ENCODE measurements around the gene METTL22. TPM values are rescaled to one million over a fixed set of nuclear protein-coding genes. Genes with fewer than 3 reads are reported as not detected.

The METTL22 gene
- total and polyA plus RNA-seq, 4 donors: 17.9 to 39.4 (median 32.4) TPM

DNA sequence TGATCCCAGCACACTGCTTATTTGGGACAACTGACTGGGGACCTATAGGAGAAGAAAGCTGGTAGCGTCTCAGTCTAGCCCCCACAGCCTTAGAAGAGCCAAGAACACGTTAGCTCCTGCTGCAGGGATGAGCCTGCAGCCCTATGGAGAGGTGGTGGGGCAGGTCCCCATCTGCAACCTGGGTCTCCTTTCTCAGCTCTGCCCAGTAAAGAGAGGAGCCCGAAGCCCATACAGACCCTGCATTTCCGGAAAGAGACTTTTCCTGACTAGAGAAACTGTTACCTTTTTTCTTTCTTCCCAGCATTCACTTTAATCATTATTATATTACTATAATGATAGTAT lies 788 bp downstream of the METTL22 start:
- H3K9me3 ChIP-seq (ENCODE audit: control insufficient read depth in 4 of 4, insufficient read depth in 3 of 4, low read length in 3 of 4): no peaks in the 10 kb centered on the region
- H3K4me1 ChIP-seq (ENCODE audit: control insufficient read depth in 5 of 5, insufficient read depth in 5 of 5, low read length in 5 of 5): peaks cover 2 to 14% (median 5%) of the 10 kb centered on the region in 5 donors
- TF ChIP-seq, protein P1, sequence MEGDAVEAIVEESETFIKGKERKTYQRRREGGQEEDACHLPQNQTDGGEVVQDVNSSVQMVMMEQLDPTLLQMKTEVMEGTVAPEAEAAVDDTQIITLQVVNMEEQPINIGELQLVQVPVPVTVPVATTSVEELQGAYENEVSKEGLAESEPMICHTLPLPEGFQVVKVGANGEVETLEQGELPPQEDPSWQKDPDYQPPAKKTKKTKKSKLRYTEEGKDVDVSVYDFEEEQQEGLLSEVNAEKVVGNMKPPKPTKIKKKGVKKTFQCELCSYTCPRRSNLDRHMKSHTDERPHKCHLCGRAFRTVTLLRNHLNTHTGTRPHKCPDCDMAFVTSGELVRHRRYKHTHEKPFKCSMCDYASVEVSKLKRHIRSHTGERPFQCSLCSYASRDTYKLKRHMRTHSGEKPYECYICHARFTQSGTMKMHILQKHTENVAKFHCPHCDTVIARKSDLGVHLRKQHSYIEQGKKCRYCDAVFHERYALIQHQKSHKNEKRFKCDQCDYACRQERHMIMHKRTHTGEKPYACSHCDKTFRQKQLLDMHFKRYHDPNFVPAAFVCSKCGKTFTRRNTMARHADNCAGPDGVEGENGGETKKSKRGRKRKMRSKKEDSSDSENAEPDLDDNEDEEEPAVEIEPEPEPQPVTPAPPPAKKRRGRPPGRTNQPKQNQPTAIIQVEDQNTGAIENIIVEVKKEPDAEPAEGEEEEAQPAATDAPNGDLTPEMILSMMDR (IDR thresholded peaks at IDR 0.05; ENCODE audit: control extremely low read depth, extremely low read depth): no peak
- H3K27ac ChIP-seq (ENCODE audit: low read depth in 1 of 2, low read length in 1 of 2): peak overlapping the region; percentile 92 to 94
- ATAC-seq (ENCODE audit: insufficient read depth, low FRiP score) (no peak), DNase-seq (no peak)
- H3K4me3 ChIP-seq: peak overlapping the region; percentile 94
- peaks cover 12 to 16% (median 13%) of the 10 kb centered on the region in 4 donors for H3K36me3 ChIP-seq (ENCODE audit: control insufficient read depth in 4 of 4, insufficient read depth in 4 of 4, low read length in 4 of 4)
- H3K27me3 ChIP-seq (ENCODE audit: control insufficient read depth in 3 of 3, insufficient read depth in 3 of 3, low read length in 2 of 3): peaks cover 0 to 9% (median 0%) of the 10 kb centered on the region in 3 donors
- H3K9ac ChIP-seq (ENCODE audit: insufficient read depth in 1 of 2, low read length in 2 of 2): peak overlapping the region; percentile 99
- 4 to 9% methylated on average over 4 of the region's 4 CpGs for WGBS, 2 donors

DNA sequence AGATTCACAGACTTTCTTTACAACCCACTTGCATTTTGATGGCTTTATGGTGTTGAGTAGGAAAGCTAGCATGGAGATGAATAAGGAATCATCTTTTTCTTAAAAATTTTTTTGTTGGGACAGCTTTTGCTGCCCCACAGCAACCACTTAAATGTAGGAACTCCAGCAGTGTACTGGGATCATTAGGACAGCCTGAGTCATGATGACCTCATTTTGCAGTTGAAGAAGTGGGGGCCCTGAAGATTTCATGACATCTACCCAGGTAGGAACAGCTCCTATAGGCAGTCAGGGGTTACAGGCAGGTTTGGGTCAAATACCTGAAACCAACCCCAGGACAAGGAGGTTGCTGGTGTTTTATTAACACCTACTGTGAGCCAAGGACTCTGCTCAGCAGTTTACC lies 2.1 kb downstream of the METTL22 start:
- Histone ChIP-seq H3K9ac (ENCODE audit: insufficient read depth in 1 of 2, low read length in 2 of 2) (no peak overlapping the region), H3K27ac (ENCODE audit: low read depth in 1 of 2, low read length in 1 of 2) (no peak overlapping the region), H3K4me3 (no peak overlapping the region), H3K27me3 (ENCODE audit: control insufficient read depth in 3 of 3, insufficient read depth in 3 of 3, low read length in 2 of 3) (peaks cover 0 to 4% (median 0%) of the 10 kb centered on the region in 3 donors), H3K36me3 (ENCODE audit: control insufficient read depth in 4 of 4, insufficient read depth in 4 of 4, low read length in 4 of 4) (peaks cover 16 to 28% (median 24%) of the 10 kb centered on the region in 4 donors), H3K4me1 (ENCODE audit: control insufficient read depth in 5 of 5, insufficient read depth in 5 of 5, low read length in 5 of 5) (peaks cover 2 to 14% (median 5%) of the 10 kb centered on the region in 5 donors), H3K9me3 (ENCODE audit: control insufficient read depth in 4 of 4, insufficient read depth in 3 of 4, low read length in 3 of 4) (no peaks in the 10 kb centered on the region)
- DNase-seq (no peak), ATAC-seq (ENCODE audit: insufficient read depth, low FRiP score) (no peak)
- TF ChIP-seq, protein P1 (IDR thresholded peaks at IDR 0.05; ENCODE audit: control extremely low read depth, extremely low read depth): no peak

DNA sequence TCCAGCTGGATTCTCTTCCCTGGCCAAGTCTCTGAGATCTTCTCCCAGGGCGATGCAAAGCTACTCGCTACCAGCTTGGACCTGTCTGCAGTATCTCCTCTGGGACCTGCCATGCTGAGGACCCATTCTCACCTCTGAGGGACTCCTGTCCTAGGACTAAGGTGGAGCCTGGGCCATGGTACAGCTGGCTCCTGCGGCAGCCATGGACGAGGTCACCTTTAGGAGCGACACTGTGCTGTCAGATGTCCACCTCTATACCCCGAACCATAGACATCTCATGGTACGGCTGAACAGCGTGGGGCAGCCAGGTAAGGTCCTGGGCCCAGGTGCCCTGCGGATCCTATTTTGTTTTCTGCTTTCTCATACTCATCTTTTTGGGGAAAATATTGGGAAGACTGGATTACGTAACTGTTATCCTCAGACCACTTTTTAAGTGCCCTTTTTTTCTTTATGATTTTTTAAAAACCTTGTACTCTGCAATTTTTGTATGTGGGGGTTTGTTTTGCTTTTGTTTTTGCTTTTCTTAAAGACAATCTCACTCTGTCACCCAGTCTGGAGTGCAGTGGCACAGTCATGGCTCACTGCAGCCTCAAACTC lies 4.1 kb downstream of the METTL22 start:
- DNase-seq (no peak), ATAC-seq (ENCODE audit: insufficient read depth, low FRiP score) (no peak)

More for the DNA sequence above, 4.1 kb downstream of the METTL22 start:
- TF ChIP-seq, protein P1 (IDR thresholded peaks at IDR 0.05; ENCODE audit: control extremely low read depth, extremely low read depth): no peak
- no peak overlapping the region for H3K4me3 ChIP-seq
- H3K27ac ChIP-seq (ENCODE audit: low read depth in 1 of 2, low read length in 1 of 2): no peak overlapping the region
- H3K9ac ChIP-seq (ENCODE audit: insufficient read depth in 1 of 2, low read length in 2 of 2): no peak overlapping the region
- 97% methylated on average over 10 of the region's 10 CpGs for WGBS, 2 donors
- H3K4me1 ChIP-seq (ENCODE audit: control insufficient read depth in 5 of 5, insufficient read depth in 5 of 5, low read length in 5 of 5): peaks cover 2 to 14% (median 5%) of the 10 kb centered on the region in 5 donors
- H3K27me3 ChIP-seq (ENCODE audit: control insufficient read depth in 3 of 3, insufficient read depth in 3 of 3, low read length in 2 of 3): no peaks in the 10 kb centered on the region
- H3K36me3 ChIP-seq (ENCODE audit: control insufficient read depth in 4 of 4, insufficient read depth in 4 of 4, low read length in 4 of 4): peaks cover 22 to 44% (median 42%) of the 10 kb centered on the region in 4 donors
- no peaks in the 10 kb centered on the region for H3K9me3 ChIP-seq (ENCODE audit: control insufficient read depth in 4 of 4, insufficient read depth in 3 of 4, low read length in 3 of 4)
